Kidney epithelial cell (primary cell): ENCODE results near the gene C3. TPM values are rescaled to one million over a fixed set of nuclear protein-coding genes. Genes with fewer than 3 reads are reported as not detected.
A peak's percentile ranks its signal among the peaks of the same experiment; 100 is the strongest.

Experiments
- DNase-seq: peaks from one replicate; pipeline ENCODE4 v3.0.0-alpha.2; 2010; ENCODE audit warnings: low read depth
- H3K27me3 ChIP-seq: 2 replicates; pipeline ENCODE4 v1.6.0; 2011; ENCODE audit warnings: low read length; ENCODE audit not compliant: control insufficient read depth, insufficient read depth
- H3K36me3 ChIP-seq: 2 replicates; pipeline ENCODE4 v1.5.1; 2011; ENCODE audit warnings: low read length; ENCODE audit not compliant: control insufficient read depth, insufficient read depth
- H3K4me3 ChIP-seq: 2 replicates; pipeline ENCODE4 v1.5.1; 2011; ENCODE audit warnings: low read depth, mild to moderate bottlenecking, control low read depth, low read length
- total RNA-seq: library from RNA; depleted of rRNA; stranded (reverse); fragments of >200 nt; gene quantifications from 2 replicates; pipeline ENCODE4 v1.2.3, GENCODE V29; 2015
- TF ChIP-seq, protein P1 (sequence below): IDR thresholded peaks from 2 replicates; pipeline ENCODE4 v1.5.1; 2011; ENCODE audit warnings: mild to moderate bottlenecking, moderate library complexity, low read length, control low read depth, inconsistent platforms; ENCODE audit not compliant: insufficient read depth, poor library complexity, severe bottlenecking

C3 gene
- 58.5 and 61.8 TPM in 2 replicates for total RNA-seq

DNA sequence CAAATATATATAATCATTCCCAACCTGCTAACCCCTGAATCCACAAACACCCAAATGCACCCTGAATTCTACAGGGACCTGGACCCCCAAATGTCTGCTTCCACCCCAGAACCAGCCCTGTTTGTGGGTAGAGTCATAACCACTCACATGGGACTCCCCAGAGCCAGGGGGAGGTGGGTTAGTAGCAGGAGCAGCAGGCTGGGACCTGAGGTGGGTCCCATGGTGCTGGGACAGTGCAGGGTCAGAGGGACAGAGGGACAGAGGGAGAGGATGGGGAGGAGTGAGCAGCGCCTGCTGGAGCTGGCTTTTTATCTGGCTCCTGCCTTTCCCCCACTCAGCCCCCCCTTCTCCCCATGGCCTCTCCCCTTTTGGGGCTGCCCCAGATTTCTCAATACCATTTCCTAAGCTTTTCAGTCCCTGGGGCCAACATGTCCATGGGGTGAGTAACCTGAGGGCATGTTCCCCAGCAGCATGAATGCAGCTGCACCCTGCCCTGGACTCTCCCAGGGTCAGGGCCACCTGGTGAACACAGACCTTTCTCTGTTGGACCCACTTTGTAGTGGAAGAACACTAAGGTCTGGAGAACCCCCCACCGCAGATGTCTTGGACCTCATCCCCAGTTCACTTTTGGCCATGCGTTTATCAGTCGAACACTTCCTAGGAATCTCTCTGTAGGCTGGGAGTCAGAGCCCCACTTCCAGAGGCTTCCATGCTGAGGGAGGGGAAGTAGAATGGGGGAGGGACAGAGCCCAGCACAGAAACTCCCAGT lies at the start of gene C3:
C3 (minus strand) TSS at position 282 of the 769 bp plus-strand sequence; CDS start at position 221, 61 bp downstream.
- DNase-seq = no peak
- no peak within 1 kb of the TSS for H3K4me3 ChIP-seq
- no peaks in the 10 kb centered on the region for H3K36me3 ChIP-seq
- TF ChIP-seq, protein P1, sequence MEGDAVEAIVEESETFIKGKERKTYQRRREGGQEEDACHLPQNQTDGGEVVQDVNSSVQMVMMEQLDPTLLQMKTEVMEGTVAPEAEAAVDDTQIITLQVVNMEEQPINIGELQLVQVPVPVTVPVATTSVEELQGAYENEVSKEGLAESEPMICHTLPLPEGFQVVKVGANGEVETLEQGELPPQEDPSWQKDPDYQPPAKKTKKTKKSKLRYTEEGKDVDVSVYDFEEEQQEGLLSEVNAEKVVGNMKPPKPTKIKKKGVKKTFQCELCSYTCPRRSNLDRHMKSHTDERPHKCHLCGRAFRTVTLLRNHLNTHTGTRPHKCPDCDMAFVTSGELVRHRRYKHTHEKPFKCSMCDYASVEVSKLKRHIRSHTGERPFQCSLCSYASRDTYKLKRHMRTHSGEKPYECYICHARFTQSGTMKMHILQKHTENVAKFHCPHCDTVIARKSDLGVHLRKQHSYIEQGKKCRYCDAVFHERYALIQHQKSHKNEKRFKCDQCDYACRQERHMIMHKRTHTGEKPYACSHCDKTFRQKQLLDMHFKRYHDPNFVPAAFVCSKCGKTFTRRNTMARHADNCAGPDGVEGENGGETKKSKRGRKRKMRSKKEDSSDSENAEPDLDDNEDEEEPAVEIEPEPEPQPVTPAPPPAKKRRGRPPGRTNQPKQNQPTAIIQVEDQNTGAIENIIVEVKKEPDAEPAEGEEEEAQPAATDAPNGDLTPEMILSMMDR = no peak
- H3K27me3 ChIP-seq = no peaks in the 10 kb centered on the region

GRCh38 chr19:6769006-6769619 lies 48.7 kb upstream of the C3 start:
- Histone ChIP-seq H3K36me3 (peaks cover 1% of the 10 kb centered on the region), H3K4me3 (no peak overlapping the region), H3K27me3 (peaks cover 2% of the 10 kb centered on the region)
- TF ChIP-seq, protein P1 = peak; percentile 18
- no peak for DNase-seq

DNA sequence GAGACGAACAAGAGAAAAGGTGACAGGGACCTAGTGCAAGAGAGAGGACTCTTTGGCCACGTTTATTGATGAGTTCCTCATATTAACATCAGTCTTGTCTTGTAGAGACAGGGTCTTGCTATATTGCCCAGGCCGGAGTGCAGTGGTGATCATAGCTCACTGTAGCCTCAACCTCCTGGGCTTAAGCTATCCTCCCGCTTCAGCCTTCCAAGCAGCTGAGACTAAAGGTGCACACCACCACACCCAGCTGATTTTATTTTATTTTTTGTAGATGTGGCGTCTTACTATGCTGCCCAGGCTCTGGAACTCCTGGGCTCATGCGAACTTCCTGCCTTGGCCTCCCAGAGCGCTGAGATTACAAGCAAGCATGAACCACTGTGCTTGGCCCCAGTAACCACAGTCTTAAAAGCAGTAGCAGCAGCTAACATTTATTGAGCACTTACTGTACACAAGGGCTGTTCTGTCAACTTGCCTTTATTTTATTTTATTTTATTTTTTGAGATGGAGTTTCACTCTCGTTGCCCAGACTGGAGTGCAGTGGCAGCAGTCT lies 47.9 kb upstream of the C3 start:
- Histone ChIP-seq H3K36me3 (peaks cover 1% of the 10 kb centered on the region), H3K27me3 (peaks cover 2% of the 10 kb centered on the region), H3K4me3 (no peak overlapping the region)
- TF ChIP-seq, protein P1 = no peak
- no peak for DNase-seq

DNA sequence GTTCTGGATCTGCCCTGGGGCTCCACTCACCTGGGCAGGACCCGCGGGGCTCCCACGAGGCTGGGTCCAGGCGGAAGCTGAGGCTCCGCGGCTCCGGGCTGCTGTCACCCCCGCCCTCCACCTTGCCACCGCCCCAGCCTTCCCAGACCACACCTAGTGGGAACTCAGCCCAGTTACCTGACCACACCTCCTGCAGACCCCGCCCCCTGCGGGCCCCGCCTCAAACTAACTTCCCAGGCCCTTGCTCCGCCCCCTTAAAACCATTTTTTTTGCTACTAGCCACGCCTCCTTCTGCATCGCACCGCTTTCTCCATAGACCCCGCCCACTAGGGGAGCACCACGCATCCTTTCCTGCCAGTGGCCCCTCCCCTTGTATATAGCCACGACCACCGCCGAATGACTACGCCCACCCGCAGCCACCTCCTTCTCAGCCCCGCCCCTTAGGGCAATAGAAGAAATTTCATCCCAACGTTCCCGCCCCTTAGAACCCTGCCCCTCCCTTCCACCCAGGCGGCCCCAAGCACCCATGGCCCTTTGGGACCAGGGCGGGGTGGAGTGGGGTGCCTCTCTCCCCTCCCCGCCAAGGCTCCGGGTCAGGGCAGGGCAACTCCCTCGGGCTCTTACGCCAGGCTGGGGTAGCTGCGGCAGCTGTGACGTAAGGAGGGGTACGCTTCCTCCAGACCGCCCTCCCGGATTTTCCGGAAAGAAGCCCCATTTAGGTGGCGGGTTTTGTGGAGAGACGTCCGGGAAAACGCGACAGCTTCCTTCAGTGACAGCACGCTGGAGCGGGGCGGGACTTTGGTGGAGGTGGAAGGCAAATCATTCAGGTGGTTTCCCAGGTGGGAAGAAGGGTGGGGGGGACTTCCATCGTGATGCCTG lies 47.1 kb upstream of the C3 start, which contains the start of gene SH2D3A:
SH2D3A (minus strand) TSS at position 79 of the 879 bp plus-strand sequence. CDS start 3,687 bp downstream, outside the sequence.
- DNase-seq = no peak
- H3K4me3 ChIP-seq = peak within 1 kb of the TSS; percentile 65
- no peaks in the 10 kb centered on the region for H3K27me3 ChIP-seq
- H3K36me3 ChIP-seq = peaks cover 1% of the 10 kb centered on the region
- TF ChIP-seq, protein P1 = no peak

DNA sequence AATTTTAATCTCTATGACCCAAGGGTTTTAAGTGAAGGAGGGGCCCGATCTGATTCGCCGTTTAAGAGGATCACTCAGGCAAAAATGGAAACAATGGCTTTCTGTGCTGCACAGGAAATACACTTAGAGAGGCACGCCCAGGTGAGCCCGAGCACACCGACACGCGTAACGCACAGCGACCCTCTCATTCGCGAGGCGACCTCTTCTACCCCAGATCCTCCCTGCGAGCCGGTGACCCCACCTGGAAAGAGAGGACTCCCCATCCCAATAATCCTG lies 46.6 kb upstream of the C3 start:
- no peak for DNase-seq
- no peaks in the 10 kb centered on the region for H3K27me3 ChIP-seq
- H3K4me3 ChIP-seq = peak overlapping the region; percentile 65
- TF ChIP-seq, protein P1 = no peak
- H3K36me3 ChIP-seq = peaks cover 1% of the 10 kb centered on the region
